NCI-H2029 (cell line): ENCODE measurements around the gene UVRAG.
A peak's percentile ranks its signal among the peaks of the same experiment; 100 is the strongest.
"Not testable (repeated sequence)": the region's sequence is repeated elsewhere in the genome, so short reads cannot be mapped to it uniquely, and the experiment has no call there.

Experiments used
- DNase-seq: peaks from one replicate; lab custom pipeline; 2025; lab: John Stamatoyannopoulos, UW

UVRAG gene

DNA sequence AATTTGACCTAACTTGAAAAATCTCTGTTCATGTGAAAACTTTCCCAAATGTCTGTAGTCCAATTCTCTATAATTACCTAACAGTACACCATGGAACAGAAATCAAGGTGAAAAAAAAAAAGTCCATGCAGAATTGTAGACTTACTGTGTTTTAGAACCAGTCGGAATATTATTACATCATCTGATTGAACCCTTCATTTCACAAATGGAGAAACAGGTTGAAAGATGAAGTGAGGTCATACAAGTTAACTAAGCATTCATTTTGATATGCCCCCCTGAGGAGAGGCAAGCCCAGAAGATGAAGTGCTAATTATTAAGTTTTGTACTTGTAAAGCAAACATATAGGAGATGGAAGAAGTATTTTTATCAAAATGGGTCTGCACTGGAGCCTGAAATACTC is 211.9 kb downstream of the UVRAG start:
- no peak for DNase-seq

DNA sequence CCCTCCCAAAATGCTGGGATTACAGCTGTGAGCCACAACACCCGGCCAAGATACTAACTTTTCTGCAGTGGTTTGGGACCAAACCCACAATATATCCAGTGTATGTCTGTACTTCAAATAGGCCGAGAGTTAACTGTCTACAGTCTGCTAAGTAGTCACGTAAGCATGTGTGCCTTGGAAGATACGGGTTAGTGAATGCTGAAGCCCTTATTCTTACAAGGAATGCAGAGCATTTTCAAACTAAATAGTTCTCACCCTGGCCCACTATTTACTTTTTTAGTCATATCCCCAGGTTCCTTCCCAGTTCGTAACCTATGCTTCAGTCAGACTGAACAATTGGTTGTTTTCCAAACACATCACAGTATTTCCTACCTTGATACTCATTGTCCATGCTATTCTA is 215.3 kb downstream of the UVRAG start:
- no peak for DNase-seq

DNA sequence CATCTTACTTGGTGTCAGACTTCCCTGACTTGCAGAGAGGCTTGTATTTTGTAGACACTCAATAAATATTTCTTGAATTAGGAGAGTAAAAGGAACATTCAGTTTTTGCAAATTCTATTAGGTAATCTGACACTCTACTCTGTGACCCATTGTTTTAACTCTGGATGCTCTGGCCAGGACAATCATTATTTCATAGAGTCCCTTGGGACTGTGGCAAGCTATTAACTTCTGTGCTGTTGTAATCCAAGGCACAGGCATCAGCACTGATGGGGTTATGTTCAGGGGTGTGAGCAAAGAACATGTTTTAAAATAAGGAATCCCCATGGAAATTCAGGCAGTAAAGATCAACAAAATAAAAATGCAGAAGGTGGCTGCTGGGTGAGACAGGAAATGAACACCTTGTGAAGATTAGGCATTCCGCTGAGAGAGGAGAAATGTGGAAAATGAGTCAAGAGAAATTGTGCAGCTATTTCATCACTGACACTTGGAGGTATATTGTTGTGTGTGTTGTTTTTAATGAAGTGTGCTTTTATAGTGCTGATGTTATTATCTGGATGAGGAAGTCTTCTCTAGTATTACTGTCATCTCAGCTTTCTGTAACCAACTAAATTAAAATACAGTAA is 216.1 kb downstream of the UVRAG start:
- no peak for DNase-seq

DNA sequence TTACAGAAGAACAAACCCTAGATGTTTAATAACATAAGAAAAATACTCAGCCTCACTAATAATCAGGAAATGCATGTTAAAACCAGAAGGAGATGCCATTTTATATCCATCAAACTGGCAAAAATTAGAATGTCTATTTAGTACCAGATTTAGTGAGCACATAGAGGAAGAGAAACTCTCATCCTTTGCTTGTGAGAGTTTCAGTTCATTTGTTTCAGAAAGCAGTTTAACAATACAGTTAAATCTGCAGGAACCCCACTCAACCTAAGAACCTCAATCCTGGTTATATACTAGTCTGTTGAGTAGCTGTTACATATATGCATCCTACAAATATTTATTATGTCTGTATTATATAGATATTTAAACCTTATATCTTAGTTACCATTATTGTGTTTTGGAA is 218.7 kb downstream of the UVRAG start:
- no peak for DNase-seq

DNA sequence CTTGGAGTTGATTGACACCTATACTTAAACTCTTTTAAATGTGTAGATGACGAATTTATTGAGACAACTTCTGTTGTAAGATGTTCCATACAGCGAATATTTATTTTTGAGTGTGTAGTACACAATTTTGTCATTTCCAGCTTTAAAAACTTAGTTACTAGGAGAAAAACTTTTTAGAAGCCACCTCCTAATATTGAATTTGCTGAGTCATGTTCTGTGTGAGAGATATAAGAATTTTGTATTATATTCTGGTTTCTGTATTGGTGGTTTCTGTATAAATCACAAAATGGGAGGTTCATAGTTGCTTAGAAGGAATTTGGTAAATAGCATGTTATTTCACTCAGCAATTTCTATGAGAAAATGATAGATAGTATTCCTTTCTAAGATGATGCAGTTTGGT is 220.0 kb downstream of the UVRAG start:
- no peak for DNase-seq

DNA sequence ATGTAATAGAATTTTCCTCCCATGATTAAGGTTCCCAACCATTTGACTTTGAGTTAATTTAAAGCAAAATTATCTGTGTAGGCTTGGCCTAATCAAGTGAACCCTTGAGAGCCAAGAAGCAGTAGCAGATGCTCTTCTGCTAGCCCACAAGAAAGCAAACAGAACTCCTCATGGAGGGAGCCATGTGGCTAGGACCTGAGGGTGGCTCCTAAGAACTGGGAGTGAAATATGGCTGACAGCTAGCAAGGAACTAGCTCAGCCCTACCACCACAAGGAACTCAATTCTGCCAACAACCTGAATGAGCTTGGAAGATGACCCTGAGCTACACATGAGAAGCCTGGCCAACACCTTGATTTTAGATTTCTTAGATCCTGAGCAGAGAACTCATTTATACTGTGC is 223.6 kb downstream of the UVRAG start:
- DNase-seq: no peak

DNA sequence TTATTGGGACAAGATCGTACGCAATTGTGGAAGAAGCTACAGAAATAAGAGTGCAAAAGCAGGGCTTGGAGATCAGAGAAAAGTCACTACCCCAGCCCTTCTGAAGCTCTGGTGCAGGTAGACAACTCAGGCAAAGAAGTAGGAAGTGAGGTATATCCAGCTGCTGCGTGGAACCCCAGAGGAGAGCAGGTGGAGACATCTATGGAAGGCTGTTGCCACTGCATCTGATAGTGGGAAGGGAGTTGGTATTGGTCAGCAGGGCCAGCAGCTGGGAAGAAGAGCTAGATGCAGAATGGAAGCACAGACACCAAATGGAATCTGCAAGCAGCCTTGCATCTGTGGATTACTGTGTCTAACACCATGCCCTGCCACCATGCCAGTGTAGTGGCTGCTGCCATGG is 226.2 kb downstream of the UVRAG start:
- no peak for DNase-seq

DNA sequence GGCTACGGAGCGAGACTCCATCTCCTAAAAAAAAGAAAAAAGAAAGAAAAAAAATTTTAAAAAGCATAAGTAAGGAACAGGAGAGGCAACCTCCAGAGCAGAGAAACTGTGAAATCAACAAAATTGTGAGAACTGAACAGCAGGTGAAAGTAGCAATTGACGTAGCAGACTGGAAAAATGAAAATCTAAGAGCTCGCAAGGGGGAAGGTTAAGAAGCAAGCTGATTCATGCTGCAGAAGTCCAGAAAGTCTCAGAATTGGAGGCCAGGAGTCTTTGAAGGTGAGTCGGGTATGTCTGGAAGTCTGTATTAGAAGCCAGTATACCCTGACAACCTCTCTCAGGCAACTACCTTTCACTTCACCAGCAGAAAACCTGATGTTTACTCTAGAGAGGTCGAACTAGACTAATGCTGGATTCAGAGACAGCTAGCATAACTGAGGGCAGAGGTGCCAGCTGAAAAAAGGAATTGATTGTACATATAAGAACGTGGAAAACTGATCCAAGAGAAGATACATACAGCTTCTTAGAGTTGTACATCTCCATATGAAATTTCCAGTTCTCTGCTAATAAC is 229.8 kb downstream of the UVRAG start:
- no peak for DNase-seq

DNA sequence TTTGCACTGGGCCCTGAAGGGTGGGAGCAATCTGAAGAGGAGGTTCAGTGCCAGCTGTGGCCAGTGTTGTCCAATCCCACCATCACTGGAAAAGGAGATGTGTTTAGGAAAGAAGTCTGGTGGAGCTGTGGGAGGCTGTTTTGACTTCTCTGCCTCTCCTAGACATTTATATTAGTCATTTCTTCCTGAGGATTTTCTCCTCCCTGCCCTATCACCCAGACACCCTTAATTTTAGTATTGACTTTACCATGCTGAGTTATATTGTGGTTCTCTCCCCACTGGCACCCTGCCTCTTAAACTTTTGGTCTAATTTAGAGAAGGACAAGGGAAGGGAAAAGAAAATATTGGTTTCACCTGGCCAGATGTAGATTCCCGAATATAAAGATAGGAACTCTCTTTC is 232.2 kb downstream of the UVRAG start:
- DNase-seq: no peak

DNA sequence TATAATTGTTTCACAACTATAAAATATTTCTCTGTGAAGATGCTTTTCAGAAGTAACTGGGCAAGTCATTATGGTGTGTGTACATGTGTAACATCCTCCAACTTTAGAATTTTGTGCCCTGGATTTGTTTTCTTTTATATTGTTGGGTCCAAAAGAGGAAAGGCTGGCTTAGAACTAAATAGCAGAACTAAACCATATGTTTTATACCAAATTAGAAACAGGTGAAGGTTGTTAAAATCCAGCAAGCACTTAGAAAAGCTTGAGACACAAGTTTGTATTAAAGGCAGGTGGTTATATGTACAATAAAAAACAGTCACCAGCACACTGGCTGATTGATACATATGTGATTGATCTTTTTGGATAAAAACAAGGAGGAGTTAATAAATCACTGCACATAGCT is 232.8 kb downstream of the UVRAG start:
- no peak for DNase-seq

DNA sequence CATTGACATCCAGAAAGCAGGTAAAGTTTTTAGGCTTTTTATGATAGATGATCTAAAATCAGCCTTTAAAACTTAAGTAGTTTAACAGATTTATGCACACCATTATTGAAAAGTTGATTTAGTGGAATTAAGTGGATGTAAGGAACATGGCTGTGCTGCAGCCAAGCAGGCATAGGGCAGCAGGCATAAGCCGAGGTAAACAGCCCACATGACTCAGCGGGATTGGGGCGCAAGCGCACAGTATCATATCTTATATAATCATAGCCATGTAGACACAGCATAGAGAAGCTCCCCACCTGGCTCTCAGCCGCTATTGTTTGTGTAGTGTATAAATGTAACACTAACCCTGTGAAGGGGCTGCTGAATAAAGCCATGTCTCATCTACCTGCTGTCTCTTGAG is 233.8 kb downstream of the UVRAG start:
- DNase-seq: peak; percentile 73

DNA sequence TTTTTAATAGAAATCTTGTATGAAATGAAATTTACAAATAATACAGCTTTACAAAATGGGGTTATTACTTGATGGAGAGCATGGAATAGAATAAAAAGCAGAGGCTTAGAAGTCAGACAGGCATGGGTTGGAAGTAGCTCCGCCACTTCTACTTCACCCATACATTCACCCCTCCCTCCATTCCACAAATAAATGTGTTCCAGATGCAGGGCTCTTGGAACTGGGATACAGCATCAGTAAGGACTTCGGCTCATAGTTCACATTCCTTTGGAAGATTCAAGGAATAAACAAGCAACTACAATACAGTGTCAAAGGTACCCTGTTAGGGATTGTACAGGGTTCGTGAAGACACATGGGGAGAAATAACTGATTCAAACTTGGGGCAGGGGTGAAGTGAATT is 234.5 kb downstream of the UVRAG start:
- no peak for DNase-seq

DNA sequence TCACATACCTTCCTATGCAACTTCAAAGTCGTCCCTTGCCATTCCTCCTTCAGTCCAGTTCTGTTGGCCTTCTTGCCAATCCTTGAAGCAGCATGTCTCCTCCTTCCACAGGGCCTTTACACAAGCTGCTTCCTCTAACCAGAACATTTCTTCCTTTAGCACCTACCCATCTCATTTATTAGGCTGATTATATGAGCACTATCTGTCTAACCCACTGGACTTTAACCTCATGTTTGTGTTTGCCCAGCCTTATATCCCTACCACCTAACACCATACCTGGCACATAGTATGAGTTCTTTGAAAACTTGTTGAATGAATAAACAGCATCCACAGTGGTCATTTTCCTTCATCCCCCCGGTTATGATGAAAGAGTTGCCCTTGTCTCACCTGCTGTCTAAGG is 236.9 kb downstream of the UVRAG start:
- no peak for DNase-seq

DNA sequence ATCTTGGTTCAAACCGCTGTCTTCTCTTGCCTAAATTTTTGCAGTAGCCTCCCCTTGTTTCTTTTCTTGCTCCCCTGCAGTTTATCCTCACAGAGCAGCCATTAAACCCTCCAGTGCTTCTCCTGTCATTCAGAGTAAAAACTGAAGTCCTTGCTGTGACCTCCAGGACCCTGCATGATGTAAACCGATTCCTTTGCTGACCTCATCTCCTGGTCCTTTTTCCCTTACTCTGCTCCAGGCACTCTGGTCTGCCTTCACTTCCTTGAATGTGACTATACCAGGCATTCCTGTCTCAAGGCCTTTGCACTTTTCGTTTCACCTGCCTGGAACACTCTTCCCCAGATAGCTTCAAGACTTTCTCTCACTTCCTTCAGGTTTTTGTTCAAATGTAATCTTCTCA is 239.3 kb downstream of the UVRAG start:
- DNase-seq: no peak

DNA sequence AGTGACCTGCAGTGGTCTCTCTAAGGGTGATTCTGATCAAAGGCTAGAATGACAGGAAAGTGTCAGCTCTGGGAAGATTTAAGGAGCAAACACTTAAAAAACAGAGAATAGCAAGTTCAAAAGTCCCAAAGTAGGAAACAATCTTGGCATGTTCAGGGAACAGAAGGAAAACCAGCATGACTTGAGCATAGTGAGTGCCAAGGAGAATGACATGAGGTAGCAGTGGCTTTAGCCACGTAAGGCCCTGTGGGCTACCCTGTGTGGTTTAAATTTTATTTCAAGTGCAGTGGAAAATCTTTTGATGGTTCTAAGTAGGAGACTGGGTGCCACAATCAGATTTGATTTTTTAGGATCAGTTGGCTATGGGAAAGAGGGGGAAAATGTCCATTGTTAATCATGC is 241.9 kb downstream of the UVRAG start:
- DNase-seq: no peak

DNA sequence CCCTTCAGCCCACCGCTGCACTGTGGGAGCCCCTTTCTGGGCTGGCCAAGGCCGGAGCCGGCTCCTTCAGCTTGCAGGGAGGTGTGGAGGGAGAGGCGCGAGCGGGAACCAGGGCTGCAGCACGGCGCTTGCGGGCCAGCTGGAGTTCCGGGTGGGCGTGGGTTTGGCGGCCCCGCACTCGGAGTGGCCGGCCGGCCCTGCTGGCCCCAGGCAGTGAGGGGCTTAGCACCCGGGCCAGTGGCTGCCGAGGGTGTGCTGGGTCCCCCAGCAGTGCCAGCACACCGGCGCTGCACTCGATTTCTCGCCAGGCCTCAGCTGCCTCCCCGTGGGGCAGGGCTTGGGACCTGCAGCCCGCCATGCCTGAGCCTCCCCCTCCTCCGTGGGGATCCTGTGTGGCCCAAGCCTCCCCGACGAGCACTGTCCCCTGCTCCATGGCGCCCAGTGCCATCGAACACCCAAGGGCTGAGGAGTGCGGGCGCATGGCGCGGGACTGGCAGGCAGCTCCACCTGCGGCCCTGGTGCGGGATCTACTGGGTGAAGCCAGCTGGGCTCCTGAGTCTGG is 245.5 kb downstream of the UVRAG start:
- not testable (repeated sequence) for DNase-seq

DNA sequence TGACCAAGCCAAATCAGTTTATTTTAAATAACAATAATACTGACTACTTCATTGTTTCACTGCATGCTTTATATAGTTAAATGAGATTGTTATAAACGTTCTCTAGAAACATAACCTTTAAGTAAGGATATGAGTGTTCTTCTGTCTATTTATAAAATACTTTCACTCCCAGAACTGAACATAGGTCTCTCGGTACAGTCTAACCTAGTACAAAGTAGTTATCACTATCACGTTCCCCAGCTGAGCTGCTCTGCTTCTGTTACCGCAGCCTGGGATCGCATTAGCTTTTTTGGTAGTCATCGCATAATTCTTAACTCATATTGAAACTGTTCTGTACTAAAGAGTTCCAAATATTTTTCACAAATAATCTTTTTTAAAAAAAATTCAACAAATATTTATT is 247.7 kb downstream of the UVRAG start:
- DNase-seq: no peak

DNA sequence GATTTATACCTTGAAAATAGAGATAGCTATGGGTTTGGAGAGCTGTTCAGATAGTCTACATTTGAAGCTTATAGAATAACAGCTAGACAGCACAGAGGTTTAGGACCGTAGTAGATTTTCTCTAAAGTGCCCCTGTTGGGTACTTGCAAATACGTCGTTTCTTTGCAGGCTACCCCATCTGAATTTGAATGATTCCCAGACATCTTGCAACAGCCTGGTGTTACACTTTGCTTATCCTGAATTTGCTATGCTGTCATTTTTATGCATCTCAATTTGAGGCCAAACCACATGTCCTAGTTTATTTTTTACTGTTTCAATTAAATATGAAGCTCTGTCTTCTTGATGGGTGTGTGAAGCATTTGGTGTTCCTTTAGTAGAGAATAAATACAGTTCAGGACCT is 249.2 kb downstream of the UVRAG start:
- no peak for DNase-seq

DNA sequence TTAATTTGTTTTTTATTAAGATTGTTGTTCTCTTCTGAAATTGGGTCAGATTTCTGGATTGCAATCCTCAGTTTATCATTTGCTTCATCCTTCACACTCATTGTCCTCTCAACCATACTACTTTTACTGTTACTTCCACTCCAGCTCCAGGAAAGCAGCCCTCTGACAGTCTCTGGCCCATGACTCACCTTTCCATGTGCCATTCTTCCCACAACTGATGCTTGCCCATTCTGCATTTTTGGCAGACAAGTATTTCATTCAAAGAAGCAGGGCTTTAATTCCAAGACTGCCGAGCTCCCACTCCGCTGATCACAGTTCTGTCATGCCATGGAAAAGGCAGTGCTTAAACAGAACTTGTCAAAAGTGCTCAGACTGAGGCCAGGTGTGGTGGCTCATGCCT is 252.1 kb downstream of the UVRAG start:
- no peak for DNase-seq

DNA sequence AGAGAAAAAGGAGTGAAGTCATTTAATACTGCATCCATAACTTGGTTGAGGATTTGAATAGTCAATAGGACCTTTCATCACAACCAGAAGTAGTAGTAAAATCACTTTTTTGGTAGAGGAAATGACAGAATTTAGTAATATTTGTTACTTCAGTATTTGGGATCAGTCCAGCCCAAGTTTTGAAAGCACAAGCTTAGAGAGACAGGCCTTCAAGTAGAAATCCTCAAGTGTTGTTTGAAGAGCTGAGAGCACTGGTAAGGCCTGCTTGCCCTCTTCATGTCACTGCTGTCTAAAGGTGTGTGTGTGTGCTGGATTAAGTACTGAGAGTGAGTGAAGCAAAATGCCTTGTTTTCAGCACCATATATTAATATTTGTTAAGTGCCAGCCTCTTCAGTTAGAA is 254.0 kb downstream of the UVRAG start:
- DNase-seq: no peak

DNA sequence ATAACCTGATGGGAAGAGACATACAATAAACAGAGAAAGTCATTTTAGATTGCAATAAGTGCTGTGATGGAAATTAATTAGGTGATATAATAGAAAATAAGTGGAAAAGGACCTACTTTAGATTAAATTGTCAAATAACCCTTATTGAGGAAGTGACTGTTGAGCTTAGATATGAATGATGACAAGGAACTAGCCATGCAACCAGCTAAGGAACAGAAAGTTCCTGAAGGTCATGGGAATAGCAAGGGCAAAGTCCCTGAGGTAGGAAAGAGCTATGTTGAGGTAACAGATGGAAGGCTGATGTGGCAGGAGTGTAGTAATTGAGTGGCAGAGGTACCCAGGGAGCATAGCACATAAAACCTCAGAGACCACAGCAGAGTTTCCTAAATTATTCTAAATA is 256.1 kb downstream of the UVRAG start:
- no peak for DNase-seq

DNA sequence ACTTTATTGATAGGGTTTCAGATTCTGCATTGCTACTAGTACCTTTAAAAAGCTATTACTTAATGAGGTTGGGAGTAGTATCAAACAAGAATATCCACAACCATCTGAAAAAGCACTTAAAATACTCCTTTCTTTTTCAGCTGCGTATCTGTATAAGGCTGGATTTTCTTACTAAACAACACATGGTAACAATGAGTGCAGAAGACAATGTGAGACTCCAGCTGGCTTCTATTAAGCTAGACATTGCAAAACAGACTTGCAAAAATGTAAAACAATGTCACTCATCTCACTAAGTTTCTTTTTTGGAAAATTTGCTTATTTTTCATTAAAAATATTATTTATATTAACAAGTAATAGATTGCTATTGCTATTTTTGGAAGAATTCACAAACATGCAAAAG is 258.7 kb downstream of the UVRAG start:
- DNase-seq: no peak

DNA sequence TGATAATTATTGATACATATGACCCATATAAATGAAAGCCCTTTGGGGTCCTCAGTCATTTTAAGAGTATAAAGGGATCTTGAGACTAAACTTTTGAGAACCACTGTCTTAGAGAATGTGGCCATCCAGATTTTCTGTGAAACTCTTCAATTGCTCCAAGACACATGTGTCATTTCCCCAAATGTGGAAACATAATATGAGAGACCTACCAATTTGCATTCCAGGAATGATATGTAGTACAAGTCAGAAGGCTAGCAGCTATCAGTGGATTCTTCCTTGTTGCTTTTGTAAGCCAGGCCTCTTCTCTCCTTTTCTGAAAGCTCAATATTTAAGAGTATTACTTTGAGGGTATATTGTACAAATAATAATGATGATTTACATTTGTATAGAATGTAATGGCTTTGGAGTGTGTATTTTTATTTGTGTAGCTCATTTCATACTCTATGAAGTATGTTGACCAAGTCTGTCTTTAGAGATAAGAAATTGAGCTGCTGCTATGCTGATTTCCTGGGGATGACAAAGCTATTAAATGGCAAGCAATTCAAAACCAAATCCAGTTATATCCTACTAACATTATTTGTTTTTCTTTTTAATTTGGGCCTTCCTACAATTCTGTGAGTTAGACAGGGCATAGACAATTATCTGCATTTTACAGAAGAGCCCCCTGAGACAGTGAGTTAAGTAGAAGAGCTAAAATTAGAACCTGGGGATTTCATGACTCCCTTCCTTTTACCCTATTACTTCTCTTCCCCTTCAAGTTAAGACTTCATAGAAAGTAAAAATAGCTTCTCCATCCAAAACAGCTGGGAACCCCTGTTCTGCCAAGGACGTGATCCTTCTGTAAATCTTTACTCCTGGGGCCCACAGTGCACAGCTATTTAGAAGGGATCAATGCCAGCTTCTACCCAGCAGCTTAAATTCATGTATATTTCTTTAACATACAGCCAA is 259.4 kb downstream of the UVRAG start:
- no peak for DNase-seq
